ENCODE results near the gene STK25.

STK25 gene

DNA sequence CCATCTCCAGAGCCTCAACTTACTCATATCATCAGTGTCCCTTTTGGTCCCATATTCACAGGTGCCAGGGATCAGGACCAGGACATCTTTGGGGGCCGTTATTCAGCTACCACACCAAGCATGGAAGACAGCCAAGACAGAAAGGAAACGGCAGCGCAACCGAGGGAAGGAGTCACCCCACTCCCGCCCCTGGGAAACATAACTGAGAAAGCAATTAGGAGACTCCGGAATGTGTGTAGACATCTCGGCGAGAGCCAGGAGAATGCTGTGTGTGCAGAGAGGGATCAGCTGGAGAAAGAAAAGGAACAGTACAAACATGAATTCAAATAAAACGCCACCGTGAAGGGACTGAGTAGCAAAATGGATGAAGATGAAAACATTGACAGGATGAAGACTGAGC is 36.7 kb upstream of the STK25 start:
- Histone ChIP-seq H4K20me1 (ENCODE audit: low read depth, low read length) (no peaks in the 10 kb centered on the region), H3K79me2 (ENCODE audit: insufficient read depth, low read length) (no peaks in the 10 kb centered on the region), H3K27ac (ENCODE audit: low read depth, low read length) (no peak overlapping the region), H3K9me2 (replicated peaks; ENCODE audit: insufficient read depth, low read length) (no peaks in the 10 kb centered on the region), H3K27me3 (ENCODE audit: low read length) (no peaks in the 10 kb centered on the region), H3K4me2 (ENCODE audit: low read depth, low read length, poor library complexity, severe bottlenecking) (no peak overlapping the region), H3K4me3 (ENCODE audit: insufficient read depth, low read length, poor library complexity, severe bottlenecking) (no peak overlapping the region), H3F3A (ENCODE audit: insufficient read depth) (no peaks in the 10 kb centered on the region), H3K9me3 (ENCODE audit: insufficient read depth, low read length) (no peaks in the 10 kb centered on the region), H3K9ac (ENCODE audit: low read length) (no peak overlapping the region), H3K36me3 (ENCODE audit: low read length) (no peaks in the 10 kb centered on the region), H2AFZ (ENCODE audit: low read depth, low read length, severe bottlenecking) (no peak overlapping the region)
- TF ChIP-seq EZH2phosphoT487 (conservative IDR thresholded peaks at IDR 0.05; ENCODE audit: low read length), result no peak
- TF ChIP-seq, protein P1, sequence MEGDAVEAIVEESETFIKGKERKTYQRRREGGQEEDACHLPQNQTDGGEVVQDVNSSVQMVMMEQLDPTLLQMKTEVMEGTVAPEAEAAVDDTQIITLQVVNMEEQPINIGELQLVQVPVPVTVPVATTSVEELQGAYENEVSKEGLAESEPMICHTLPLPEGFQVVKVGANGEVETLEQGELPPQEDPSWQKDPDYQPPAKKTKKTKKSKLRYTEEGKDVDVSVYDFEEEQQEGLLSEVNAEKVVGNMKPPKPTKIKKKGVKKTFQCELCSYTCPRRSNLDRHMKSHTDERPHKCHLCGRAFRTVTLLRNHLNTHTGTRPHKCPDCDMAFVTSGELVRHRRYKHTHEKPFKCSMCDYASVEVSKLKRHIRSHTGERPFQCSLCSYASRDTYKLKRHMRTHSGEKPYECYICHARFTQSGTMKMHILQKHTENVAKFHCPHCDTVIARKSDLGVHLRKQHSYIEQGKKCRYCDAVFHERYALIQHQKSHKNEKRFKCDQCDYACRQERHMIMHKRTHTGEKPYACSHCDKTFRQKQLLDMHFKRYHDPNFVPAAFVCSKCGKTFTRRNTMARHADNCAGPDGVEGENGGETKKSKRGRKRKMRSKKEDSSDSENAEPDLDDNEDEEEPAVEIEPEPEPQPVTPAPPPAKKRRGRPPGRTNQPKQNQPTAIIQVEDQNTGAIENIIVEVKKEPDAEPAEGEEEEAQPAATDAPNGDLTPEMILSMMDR (IDR thresholded peaks at IDR 0.05; ENCODE audit: insufficient read depth, low read length, poor library complexity, severe bottlenecking), result no peak

- H4K20me1 ChIP-seq (ENCODE audit: low read depth, low read length), result no peaks in the 10 kb centered on the region
- H2AFZ ChIP-seq (ENCODE audit: low read depth, low read length, severe bottlenecking), result no peak overlapping the region
- H3K4me3 ChIP-seq (ENCODE audit: insufficient read depth, low read length, poor library complexity, severe bottlenecking), result no peak overlapping the region
- H3K9ac ChIP-seq (ENCODE audit: low read length), result no peak overlapping the region
- no peaks in the 10 kb centered on the region for H3K36me3 ChIP-seq (ENCODE audit: low read length)
- no peaks in the 10 kb centered on the region for H3K9me2 ChIP-seq (replicated peaks; ENCODE audit: insufficient read depth, low read length)
- no peak overlapping the region for H3K4me2 ChIP-seq (ENCODE audit: low read depth, low read length, poor library complexity, severe bottlenecking)
- H3K27ac ChIP-seq (ENCODE audit: low read depth, low read length), result no peak overlapping the region
- no peaks in the 10 kb centered on the region for H3K27me3 ChIP-seq (ENCODE audit: low read length)
- no peak for TF ChIP-seq EZH2phosphoT487 (conservative IDR thresholded peaks at IDR 0.05; ENCODE audit: low read length)
- TF ChIP-seq, protein P1 (IDR thresholded peaks at IDR 0.05; ENCODE audit: insufficient read depth, low read length, poor library complexity, severe bottlenecking), result no peak
- H3K9me3 ChIP-seq (ENCODE audit: insufficient read depth, low read length), result no peaks in the 10 kb centered on the region
- H3F3A ChIP-seq (ENCODE audit: insufficient read depth), result no peaks in the 10 kb centered on the region
- no peaks in the 10 kb centered on the region for H3K79me2 ChIP-seq (ENCODE audit: insufficient read depth, low read length)
Observed at GRCh38 chr2:241542278-241542605, 33.9 kb upstream of the STK25 start.

- no peaks in the 10 kb centered on the region for H3K36me3 ChIP-seq (ENCODE audit: low read length)
- H3K9me3 ChIP-seq (ENCODE audit: insufficient read depth, low read length), result no peaks in the 10 kb centered on the region
- TF ChIP-seq, protein P1 (IDR thresholded peaks at IDR 0.05; ENCODE audit: insufficient read depth, low read length, poor library complexity, severe bottlenecking), result no peak
- TF ChIP-seq EZH2phosphoT487 (conservative IDR thresholded peaks at IDR 0.05; ENCODE audit: low read length), result no peak
- H3K27me3 ChIP-seq (ENCODE audit: low read length), result no peaks in the 10 kb centered on the region
- H3K4me3 ChIP-seq (ENCODE audit: insufficient read depth, low read length, poor library complexity, severe bottlenecking), result no peak overlapping the region
- H3K9me2 ChIP-seq (replicated peaks; ENCODE audit: insufficient read depth, low read length), result no peaks in the 10 kb centered on the region
- H3F3A ChIP-seq (ENCODE audit: insufficient read depth), result no peaks in the 10 kb centered on the region
- H2AFZ ChIP-seq (ENCODE audit: low read depth, low read length, severe bottlenecking), result no peak overlapping the region
- no peaks in the 10 kb centered on the region for H3K79me2 ChIP-seq (ENCODE audit: insufficient read depth, low read length)
- no peak overlapping the region for H3K4me2 ChIP-seq (ENCODE audit: low read depth, low read length, poor library complexity, severe bottlenecking)
- no peak overlapping the region for H3K9ac ChIP-seq (ENCODE audit: low read length)
- no peaks in the 10 kb centered on the region for H4K20me1 ChIP-seq (ENCODE audit: low read depth, low read length)
- H3K27ac ChIP-seq (ENCODE audit: low read depth, low read length), result no peak overlapping the region
Observed at GRCh38 chr2:241541564-241542277, 33.3 kb upstream of the STK25 start.
